Measurements from ENCODE around the gene DRAXIN.
A peak's percentile ranks its signal among the peaks of the same experiment; 100 is the strongest.

Gene DRAXIN

DNA sequence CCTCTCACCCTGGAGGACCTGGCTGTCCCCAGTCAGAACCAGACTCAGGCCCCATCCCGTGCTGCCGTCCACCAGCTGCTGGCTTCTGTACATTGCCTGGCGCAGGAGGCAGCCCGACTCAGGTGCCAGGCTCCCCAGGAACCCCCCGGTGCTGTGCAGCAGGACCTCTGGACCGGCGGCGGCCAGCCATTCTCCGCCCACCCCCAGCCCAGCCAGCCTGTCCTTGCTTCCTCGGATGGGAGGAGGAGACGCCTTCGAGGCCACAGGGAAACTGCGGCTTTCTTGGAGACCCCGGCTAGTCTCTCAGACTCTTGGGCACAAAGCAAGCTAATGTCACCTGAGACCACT lies 74.9 kb downstream of the DRAXIN start:
- DNase-seq, result no peak

DNA sequence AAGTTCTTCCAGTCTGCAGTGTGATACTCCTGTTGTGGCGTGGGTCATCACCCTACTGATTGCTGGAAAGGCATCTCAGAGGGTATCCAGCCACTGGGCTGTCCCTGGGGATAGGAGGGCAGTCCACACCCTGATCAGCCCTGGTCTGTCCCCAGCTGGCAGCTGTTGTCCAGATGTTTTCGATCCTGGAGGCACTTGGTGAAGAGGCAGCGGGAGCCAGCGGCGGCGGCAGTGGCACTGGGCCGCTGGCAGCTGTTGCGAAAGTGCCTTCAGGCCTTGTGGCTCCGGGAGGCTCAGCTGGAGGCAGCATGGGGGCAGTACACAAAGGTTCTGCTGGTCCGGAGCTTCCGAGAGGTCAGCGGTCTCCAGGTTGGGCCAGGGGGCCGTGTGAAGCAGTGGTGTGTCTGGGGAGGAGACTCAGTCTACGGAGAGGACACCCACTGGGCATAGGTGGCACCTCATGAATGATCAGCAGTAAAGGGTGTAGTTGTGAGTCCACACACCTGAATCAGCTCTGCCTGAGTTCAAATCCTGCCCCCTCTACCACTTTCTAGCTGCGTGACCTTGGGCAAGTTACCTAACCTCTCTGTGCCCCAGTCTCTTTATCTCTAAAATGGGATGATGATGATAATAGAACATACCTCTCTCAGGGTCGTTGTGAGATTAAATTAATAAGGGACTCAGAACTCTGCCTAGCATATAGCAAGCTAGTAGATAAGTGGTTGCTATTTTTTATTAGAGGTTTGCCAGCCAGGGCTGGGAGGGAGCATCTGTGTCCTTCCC lies 76.6 kb downstream of the DRAXIN start:
- DNase-seq, result no peak

DNA sequence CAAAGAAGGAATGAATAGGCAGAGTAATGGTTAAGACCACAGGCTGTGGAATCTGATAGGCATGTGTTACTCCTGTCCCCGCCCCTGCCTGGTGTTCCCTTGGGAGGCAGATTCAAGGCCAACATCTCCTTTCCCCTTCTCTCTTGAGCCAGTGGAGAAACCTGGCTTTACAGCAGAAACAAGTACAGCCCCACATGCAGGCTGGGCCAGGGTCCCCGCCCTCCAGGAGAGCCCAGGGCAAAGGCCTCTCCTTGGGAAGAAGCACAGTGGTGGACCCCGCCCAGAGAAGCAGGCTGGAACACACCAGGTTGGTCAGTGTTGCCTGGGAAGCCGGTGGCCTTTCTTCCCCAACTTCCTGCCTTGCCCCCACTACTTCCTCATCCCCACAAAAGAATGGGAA lies 77.3 kb downstream of the DRAXIN start:
- DNase-seq, result no peak

DNA sequence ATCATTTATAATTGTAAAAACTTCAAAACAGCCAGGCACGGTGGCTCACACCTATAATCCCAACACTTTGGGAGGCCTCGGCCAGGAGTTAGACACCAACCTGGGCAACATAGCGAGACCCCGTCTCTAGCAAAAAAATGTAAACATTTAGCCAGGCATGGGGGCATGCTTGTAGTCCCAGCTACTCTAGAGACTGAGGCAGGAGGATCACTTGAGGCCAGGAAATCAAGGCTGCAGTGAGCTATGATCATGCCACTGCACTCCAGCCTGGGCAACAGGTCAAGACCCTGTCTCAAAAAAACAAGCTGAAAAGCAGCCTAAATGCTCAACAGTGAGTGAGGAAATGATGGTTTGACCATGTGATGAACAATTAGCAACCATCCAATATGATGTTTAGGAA lies 77.8 kb downstream of the DRAXIN start:
- no peak for DNase-seq

DNA sequence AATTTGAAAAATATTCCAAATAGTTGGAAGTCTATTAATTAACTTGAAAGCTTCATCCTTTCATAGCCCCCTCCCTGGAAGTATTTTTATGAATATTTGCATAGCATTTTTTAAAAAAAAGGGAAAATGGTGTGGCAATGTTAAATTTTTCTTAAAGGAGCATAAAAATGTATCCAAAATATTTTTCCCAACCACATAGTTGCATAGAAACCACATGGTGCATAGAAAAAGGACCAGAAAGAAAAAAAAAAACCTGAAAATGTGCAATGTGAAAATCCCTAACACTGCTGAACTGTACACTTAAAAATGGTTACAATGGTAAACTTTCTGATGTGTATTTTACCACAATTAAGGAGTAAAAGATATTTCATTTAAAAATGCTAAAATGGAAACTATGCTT lies 78.5 kb downstream of the DRAXIN start:
- no peak for DNase-seq

DNA sequence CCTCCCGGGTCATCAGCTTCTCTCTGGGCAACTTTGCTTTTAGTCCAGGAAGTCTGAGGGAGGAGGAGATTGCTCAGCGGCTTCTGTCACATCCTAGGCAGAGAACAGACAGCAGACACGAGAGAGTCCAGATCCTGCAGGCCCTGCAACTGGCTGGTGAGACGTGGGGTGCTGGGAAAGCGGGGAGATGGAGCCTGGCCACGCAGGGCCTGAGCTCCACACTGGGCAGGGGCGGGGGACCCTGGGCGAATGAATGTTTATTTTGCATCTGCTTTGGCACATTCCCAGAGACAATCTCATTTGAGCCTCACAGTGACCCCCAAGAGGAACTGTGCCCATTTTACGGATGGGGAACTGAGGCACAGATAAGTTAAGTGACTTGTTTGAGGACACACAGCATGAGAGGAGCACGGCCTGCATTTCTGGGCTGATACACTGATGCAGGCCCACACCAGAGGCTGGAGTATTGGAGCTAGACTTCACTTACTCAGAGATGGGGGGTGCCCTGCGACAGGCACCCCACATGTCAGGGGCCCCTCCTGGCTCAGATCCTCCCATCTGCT lies 80.1 kb downstream of the DRAXIN start:
- no peak for DNase-seq

DNA sequence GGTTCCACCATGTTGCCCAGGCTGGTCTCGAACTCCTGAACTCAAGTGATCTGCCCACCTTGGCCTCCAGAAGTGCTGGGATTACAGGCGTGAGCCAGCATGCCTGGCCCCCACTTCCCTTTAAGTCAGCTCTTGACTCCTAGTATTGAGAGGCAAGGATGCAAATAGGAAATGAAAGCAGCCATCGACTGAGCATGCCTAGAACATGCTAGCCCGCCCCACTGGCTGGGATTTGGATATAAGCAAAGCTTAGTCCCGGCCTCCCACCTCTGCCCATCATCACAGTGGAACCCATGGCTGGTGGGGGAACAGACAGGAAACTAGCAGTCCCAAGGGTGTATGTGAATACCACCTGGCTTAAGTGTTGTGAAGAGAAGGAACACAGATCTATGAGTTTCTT lies 80.9 kb downstream of the DRAXIN start:
- DNase-seq, result peak; percentile 14

DNA sequence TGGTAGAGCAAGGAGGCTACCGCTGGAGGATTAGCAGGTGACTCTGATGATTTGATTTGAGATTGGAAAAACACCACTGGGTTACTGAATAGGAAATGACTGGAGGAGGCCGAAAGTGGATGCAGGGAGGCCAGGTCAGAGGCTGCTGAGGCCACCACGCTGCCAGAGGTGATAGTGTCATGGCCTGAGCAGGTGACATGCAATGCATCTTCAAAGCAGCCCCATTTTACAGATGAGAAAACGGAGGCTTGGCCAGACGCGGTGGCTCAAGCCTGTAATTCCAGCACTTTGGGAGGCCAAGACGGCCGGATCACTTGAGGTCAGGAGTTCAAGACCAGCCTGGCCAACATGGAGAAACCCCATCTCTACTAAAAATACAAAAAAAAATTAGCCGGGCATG lies 83.2 kb downstream of the DRAXIN start:
- no peak for DNase-seq
